ENCODE results near the gene GNG5. TPM values are rescaled to one million over a fixed set of nuclear protein-coding genes. Genes with fewer than 3 reads are reported as not detected.

GNG5 gene
- total RNA-seq, 1 experiment from 2014 or later = 49.9 TPM

DNA sequence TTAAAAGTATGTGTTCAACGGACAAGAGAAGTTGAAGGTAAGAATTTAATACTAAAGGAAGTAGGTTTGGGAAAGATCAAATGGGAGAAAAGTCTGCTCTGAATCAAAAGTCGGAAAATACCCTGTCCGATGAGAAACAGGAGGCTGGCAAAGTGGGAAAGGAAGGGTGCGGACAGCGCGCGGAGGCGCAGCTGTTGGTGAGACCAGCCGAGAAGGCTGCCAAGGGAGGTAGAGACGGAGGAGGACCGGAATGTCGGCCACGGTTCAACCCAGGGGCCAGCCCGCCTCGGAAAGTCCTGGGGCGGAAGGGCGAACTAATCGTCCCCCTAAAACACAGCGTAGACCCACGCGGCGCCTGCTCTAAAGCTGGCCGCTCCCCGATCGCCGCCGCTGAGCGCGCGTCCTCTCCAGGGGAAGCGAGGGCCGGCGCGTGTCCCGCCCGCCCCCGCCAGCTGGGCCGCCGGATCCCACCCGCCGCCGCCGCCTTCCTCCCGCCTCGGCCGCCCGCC is 834 bp downstream of the GNG5 start:
- Histone ChIP-seq H3K9ac (ENCODE audit: low read length) (peak overlapping the region; percentile 85), H2AFZ (ENCODE audit: low read length) (peak overlapping the region; percentile 93), H3K9me2 (replicated peaks; ENCODE audit: low read length) (no peaks in the 10 kb centered on the region), H3F3A (ENCODE audit: low read length, unreplicated experiment) (no peaks in the 10 kb centered on the region), H3K27ac (ENCODE audit: low read length) (peak overlapping the region; percentile 94), H3K9me3 (ENCODE audit: low read length) (0 out of 2 replicates have a peak, but pooled peaks cover 4% of the 10 kb centered on the region), H3K4me3 (ENCODE audit: low read length) (peak overlapping the region; percentile 83), H3K4me1 (ENCODE audit: insufficient read depth, low read length) (peaks cover 26% of the 10 kb centered on the region), H3K4me2 (ENCODE audit: low read length) (peak overlapping the region; percentile 89), H4K20me1 (ENCODE audit: low read length) (peaks cover 32% of the 10 kb centered on the region), H3K36me3 (ENCODE audit: low read depth, low read length) (peaks cover 13% of the 10 kb centered on the region; the same call in 1 of the 2 replicates), H3K79me2 (ENCODE audit: low read length) (peaks cover 61% of the 10 kb centered on the region), H3K27me3 (ENCODE audit: low read length) (no peaks in the 10 kb centered on the region)
- POLR2A ChIA-PET (ENCODE audit: unreplicated experiment) = interaction anchor here (0.5 to 1.4 kb wide), 7 partner anchors 98 to 440 kb away, joined by 3 to 6 read pairs (median 5); no protein-coding TSS in a partner anchor
- ATAC-seq (peak; percentile 42), DNase-seq (peak; percentile 54)
- CTCF ChIA-PET = interaction anchor here (0.6 to 1.3 kb wide), 6 partner anchors 37 to 1406 kb away, joined by 3 to 6 read pairs (median 4); no protein-coding TSS in a partner anchor
- intact Hi-C loops (cut with micrococcal nuclease) = loop anchor here (1.0 to 10.0 kb wide), 8 partner anchors 36 to 429 kb away; partner anchors contain the start of gene CTBS
- TF ChIP-seq EZH2phosphoT487 (IDR thresholded peaks at IDR 0.05; ENCODE audit: borderline replicate concordance, low read length) (peak; percentile 66; the same call in 1 of the 2 replicates), EZH2 (IDR thresholded peaks at IDR 0.05; ENCODE audit: low read length, unreplicated experiment) (no peak)
- BruUV-seq (replicated peaks) = no TSS peak

DNA sequence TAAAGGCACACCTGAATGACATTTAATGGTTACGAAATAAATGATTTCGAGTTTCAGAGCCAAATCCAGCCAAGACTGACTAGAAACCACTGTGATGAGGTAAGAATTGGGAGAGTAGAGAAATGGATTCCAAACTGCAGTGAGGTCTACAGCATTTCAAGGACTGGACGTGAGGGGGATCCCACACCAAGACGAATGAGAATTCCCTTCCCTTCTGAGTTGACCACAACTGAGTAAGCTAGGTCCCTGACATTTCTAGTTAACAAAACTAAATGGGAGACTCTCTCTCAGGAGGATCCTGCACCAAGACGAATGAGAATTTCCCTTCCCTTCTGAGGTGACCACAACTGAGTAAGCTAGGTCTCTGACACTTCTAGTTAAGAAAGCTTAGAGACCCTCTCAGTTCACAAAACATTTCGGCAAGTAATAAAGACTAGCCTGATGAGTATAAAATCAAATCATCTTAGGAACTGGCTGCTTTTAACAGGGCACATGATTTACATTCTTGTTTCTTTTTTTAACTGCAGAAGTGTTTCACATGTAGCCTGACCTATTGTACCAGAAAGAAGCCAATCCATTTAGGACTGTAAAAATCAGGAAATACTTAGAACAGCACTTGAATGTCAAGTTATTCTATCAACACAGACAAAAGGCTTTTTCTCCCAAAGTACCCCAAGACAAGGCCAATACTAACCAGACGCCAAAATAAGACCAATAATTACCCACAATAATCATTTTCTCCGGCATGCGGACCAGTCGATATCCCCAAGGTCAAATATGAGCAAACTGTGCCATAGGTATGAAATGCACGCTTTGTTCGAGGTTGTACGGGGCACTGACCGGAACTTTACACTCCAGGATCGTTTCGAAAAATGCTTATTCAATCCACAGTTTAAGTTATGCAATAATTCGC is 1.5 kb downstream of the GNG5 start:
- intact Hi-C loops (cut with micrococcal nuclease) = loop anchor here (5.0 to 10.0 kb wide), 4 partner anchors 63 to 430 kb away; partner anchors contain the start of gene PRKACB
- TSS peak; percentile 35 for BruUV-seq (replicated peaks)
- Histone ChIP-seq H3K9ac (ENCODE audit: low read length) (peak overlapping the region; percentile 85), H3K4me3 (ENCODE audit: low read length) (peak overlapping the region; percentile 83), H4K20me1 (ENCODE audit: low read length) (peaks cover 35% of the 10 kb centered on the region), H3F3A (ENCODE audit: low read length, unreplicated experiment) (no peaks in the 10 kb centered on the region), H3K27ac (ENCODE audit: low read length) (peak overlapping the region; percentile 94), H3K4me1 (ENCODE audit: insufficient read depth, low read length) (peaks cover 26% of the 10 kb centered on the region), H3K79me2 (ENCODE audit: low read length) (peaks cover 69% of the 10 kb centered on the region), H3K9me3 (ENCODE audit: low read length) (0 out of 2 replicates have a peak, but pooled peaks cover 4% of the 10 kb centered on the region), H3K4me2 (ENCODE audit: low read length) (peak overlapping the region; percentile 89), H3K36me3 (ENCODE audit: low read depth, low read length) (peaks cover 19% of the 10 kb centered on the region; the same call in 1 of the 2 replicates), H3K27me3 (ENCODE audit: low read length) (no peaks in the 10 kb centered on the region), H2AFZ (ENCODE audit: low read length) (peak overlapping the region; percentile 93), H3K9me2 (replicated peaks; ENCODE audit: low read length) (no peaks in the 10 kb centered on the region)
- TF ChIP-seq, protein P1, sequence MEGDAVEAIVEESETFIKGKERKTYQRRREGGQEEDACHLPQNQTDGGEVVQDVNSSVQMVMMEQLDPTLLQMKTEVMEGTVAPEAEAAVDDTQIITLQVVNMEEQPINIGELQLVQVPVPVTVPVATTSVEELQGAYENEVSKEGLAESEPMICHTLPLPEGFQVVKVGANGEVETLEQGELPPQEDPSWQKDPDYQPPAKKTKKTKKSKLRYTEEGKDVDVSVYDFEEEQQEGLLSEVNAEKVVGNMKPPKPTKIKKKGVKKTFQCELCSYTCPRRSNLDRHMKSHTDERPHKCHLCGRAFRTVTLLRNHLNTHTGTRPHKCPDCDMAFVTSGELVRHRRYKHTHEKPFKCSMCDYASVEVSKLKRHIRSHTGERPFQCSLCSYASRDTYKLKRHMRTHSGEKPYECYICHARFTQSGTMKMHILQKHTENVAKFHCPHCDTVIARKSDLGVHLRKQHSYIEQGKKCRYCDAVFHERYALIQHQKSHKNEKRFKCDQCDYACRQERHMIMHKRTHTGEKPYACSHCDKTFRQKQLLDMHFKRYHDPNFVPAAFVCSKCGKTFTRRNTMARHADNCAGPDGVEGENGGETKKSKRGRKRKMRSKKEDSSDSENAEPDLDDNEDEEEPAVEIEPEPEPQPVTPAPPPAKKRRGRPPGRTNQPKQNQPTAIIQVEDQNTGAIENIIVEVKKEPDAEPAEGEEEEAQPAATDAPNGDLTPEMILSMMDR (conservative IDR thresholded peaks at IDR 0.05; ENCODE audit: low read depth, low read length) = no peak
- no peak for TF ChIP-seq EZH2phosphoT487 (IDR thresholded peaks at IDR 0.05; ENCODE audit: borderline replicate concordance, low read length)
- no peak for TF ChIP-seq EZH2 (IDR thresholded peaks at IDR 0.05; ENCODE audit: low read length, unreplicated experiment)
- ATAC-seq = no peak; the same call in 1 of the 2 replicates
- peak; percentile 25 for DNase-seq
- POLR2A ChIA-PET (ENCODE audit: unreplicated experiment) = no interaction called here
- CTCF ChIA-PET = interaction anchor here (0.6 kb wide), 1 partner anchor 1407 kb away, joined by 3 read pairs; no protein-coding TSS in a partner anchor

DNA sequence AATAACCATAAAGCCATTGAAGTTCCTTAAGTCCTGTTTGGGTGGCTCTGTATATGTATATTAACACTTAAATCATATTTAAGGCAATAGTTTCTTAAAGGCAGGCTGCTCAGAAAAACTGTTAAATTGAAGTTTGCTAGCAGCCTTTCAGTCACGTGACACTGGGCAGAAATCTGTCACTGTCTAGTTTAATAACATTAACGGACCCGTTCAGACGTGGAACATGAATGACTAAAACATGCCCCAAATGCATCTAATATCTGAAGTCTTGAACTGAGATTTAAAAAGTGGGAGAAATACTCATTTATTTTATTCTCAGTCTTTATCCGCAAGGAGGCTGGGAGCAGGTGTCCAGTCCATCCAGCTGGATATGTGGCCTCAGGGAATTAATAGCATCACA is 3.5 kb downstream of the GNG5 start:
- Histone ChIP-seq H3K4me1 (ENCODE audit: insufficient read depth, low read length) (peaks cover 26% of the 10 kb centered on the region), H3K9me2 (replicated peaks; ENCODE audit: low read length) (no peaks in the 10 kb centered on the region), H4K20me1 (ENCODE audit: low read length) (peaks cover 35% of the 10 kb centered on the region), H3F3A (ENCODE audit: low read length, unreplicated experiment) (no peaks in the 10 kb centered on the region), H2AFZ (ENCODE audit: low read length) (no peak overlapping the region), H3K9me3 (ENCODE audit: low read length) (no peaks in the 10 kb centered on the region), H3K27me3 (ENCODE audit: low read length) (no peaks in the 10 kb centered on the region), H3K36me3 (ENCODE audit: low read depth, low read length) (peaks cover 33% of the 10 kb centered on the region), H3K79me2 (ENCODE audit: low read length) (peaks cover 86% of the 10 kb centered on the region), H3K4me3 (ENCODE audit: low read length) (0 out of 2 replicates have a peak overlapping the region, but pooled peaks have one; percentile 83), H3K27ac (ENCODE audit: low read length) (no peak overlapping the region), H3K4me2 (ENCODE audit: low read length) (peak overlapping the region; percentile 89), H3K9ac (ENCODE audit: low read length) (no peak overlapping the region)
- intact Hi-C loops (cut with micrococcal nuclease) = loop anchor here (5.0 to 10.0 kb wide), 3 partner anchors 252 to 432 kb away; partner anchors contain the start of gene PRKACB
- ATAC-seq (no peak), DNase-seq (no peak)
- TF ChIP-seq, protein P1 (conservative IDR thresholded peaks at IDR 0.05; ENCODE audit: low read depth, low read length) = no peak
- TF ChIP-seq EZH2 (IDR thresholded peaks at IDR 0.05; ENCODE audit: low read length, unreplicated experiment) (no peak), EZH2phosphoT487 (IDR thresholded peaks at IDR 0.05; ENCODE audit: borderline replicate concordance, low read length) (no peak)
- ChIA-PET CTCF (no interaction called here), POLR2A (ENCODE audit: unreplicated experiment) (no interaction called here)
- BruUV-seq (replicated peaks) = no TSS peak
